SH-SY5Y (cell line): ENCODE measurements around the gene COL15A1.

ENCODE experiments used
- GATA2 ChIP-seq: IDR thresholded peaks from 2 replicates; pipeline ENCODE4 v1.6.1; 2011; ENCODE audit warnings: mild to moderate bottlenecking, low read depth, low read length
- GATA3 ChIP-seq: IDR thresholded peaks from 2 replicates; pipeline ENCODE4 v1.6.1; 2011; ENCODE audit warnings: low read depth, mild to moderate bottlenecking, low read length, moderate library complexity

COL15A1 gene

DNA sequence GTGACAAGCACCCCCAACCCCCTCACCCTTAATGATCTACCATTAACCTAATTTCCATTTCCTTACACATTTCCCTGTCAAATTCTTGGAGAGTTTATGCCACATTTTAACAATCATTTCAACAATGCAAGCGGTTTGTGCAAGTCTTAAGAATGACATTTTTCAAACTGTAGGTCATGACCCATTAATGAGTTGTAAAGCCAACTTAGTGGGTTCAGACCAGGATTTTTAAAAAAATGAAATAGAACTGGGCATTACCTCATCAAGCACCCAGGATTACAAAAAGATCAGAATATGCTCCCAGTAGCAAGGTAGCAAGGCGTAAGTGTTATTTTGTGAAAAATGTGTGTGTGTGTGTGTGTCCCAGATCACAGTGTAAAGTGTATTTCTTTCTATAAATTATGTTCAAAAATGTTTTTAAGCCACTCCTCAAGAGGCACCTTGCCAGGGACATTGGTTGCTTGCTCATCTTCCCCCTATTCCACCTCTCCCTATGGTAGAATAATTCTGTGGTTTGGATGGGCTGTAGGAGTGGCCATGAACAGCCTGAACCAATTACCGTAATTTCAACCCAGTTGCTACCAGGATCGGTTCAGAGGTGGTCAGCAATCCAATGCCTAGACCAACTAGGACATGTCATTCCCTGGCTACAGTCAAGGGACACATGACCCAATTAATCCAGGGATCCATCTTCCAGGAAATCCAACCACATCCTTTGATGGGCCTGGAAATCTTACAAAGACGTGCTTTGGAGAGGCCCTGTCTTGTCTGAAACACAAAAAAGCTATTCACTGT lies 146.8 kb downstream of the COL15A1 start:
- TF ChIP-seq GATA3 (no peak), GATA2 (no peak)

DNA sequence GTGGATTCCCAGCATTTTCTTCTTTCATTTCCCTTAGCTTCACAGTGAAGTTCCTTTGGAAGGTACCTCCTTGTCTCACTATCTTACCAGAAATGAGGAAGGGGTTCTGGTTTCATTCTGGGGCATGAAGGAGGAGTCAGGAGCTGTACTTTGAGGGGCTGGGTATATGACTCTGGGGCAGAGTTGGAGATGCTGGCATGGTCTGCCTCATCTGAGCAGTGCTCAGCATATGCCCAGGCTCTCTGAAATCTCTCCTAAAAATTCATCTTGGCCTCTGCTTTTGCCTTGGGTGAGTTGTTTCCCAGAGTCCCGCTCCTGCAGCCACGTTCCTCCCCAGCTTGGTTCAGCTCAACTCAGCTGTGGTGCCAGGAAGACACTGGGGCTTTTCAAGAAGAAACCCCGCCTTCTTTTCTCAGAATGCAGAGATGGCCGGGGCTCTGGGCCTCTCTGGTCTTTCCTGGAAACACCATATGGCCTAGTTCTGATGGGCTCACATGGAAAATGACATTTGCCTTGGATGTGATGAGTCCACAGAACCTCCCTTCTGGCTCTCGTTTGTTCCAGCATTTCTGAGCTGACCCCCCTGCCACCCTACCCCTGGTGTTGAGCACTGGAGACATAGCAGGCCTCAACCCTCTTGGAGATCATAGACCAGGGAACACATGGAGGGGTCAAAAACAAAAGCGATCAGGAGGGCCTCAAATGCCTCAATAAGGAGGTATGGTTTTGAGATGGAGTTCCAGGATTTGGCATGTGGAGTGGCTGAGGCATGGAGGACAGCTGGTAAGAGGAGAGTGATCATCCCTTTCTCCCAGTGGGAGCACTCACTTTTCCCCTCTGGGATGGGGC lies 149.2 kb downstream of the COL15A1 start:
- no peak for TF ChIP-seq GATA2

DNA sequence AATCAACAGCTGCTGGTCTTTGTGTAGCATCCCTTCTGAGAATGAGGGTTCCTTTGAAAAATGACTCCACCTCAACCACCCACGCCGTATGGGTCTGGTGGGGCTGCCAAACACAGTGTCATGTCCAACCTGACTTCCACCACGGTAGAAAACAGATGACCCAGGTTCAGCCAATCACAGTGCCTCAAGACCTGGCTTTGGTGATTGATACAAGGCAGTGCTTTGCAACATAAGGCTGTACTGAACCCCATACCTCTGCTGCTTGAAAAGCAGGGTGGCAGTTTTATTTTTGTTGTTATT lies 149.7 kb downstream of the COL15A1 start:
- TF ChIP-seq GATA3 (no peak), GATA2 (no peak)

DNA sequence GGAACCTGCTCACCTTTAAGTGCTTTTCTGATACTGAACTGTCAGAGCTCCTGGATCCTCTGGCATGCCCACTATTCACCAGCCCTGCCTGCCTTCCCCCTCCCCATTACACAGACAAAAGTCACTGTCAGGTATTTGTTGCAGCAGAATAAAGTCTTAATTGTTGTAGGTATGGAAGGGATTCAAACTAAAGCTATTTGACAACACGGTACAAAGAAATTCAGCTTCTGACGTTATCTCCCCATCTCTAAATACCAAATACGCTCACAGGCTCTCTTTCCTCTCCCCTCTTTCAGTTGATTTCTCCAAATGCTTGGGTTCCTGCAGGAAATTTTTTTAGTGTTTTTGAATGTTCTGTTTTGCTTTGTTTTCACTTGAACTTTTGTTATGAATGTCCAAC lies 151.9 kb downstream of the COL15A1 start:
- TF ChIP-seq GATA2 (no peak; the same call in 1 of the 2 replicates), GATA3 (no peak)

DNA sequence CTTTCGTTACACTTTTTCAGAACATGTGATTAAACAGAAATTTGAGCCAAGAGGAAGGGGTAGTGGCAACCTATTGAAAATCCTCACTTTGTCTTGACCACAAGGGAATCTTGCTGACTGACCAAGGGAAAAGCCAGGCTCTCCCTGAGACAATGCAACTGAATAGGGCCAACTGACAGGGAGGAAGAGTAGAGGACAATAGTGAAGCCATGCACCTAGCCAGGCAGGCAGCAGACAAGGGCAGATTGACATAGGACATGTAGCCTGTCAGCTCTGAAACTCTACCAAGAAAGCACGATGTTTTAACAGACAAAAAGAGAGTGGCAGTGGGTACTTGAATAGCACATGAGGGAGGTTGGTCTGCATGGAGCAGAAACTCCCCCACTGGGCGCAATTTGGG lies 152.7 kb downstream of the COL15A1 start:
- TF ChIP-seq GATA2 (no peak), GATA3 (no peak)

DNA sequence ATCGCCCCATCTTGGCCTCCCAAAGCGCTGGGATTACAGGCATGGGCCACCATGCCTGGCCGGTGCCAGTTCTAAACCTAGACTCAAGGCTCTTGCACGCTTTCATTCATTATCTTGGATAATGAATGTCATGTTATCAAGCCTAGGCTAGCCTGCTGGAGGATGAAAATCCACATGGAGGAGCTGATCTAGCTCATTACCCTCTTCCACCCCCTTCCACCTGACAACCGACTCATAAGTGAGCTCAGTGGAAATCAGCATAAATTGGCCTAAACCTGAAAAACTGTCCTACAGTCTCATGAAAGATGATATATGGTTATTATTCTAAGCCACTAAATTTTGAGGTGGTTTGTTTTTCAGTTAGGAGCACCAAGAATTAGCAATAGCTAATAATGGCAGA lies 157.6 kb downstream of the COL15A1 start:
- TF ChIP-seq GATA2 (no peak), GATA3 (no peak)

DNA sequence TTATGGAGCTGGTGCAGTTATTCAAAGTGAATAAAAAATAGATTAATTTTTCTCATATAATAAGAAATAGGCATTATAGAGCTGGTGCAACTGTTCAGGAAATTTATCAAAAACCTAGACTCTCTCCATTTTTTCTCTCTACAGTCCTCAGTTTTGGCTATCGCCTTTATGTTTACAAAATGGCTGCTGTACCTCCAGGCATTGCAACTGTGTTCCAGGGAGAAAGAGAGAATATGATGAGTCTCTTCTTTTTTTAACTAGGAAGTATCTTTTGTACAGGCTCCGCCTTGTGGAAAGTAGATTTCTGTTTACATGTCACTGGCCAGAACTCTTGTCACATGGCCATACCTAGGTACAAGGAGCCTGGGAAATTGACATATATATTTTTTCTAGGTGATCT lies 158.1 kb downstream of the COL15A1 start:
- no peak for TF ChIP-seq GATA2
- no peak for TF ChIP-seq GATA3

DNA sequence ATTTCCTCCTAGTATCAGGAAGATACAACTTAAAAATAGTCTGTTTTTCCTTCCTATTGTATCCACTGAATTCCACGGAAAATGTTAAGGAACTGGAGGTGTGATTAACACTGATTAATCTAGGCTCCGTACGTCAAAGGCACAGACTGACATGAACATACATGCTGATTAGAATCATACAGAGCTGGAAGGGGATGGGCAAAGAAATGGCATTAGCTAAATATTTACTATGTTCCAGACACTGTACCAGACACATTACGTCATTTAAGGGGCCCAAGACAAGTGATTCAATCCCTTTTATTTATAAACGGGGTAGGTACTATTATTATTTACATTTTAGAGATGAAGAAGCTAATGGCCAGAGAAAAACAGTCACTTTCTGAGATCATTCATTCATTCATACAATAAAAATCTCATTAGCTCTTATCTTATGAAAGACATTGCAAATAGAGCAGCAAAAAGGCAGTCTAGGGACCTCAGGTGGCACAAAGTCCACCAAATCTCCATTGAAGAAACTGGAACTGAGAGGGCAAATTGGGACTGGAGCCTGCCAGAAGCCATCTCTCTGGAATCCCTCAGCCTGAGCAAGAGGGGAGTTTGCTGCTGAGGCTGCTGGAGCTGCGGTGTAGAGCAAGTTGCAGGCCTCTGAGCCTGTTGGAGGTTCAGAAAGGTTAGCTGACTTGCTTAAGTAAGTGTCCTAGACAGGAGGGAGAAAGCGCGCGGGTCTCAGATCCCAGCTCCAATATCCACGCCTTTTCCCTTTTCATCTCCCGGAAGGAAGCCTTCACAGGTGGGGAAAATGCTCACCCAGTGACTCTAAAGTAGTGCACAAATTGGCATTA lies 159.6 kb downstream of the COL15A1 start:
- TF ChIP-seq GATA2 (no peak), GATA3 (no peak)

DNA sequence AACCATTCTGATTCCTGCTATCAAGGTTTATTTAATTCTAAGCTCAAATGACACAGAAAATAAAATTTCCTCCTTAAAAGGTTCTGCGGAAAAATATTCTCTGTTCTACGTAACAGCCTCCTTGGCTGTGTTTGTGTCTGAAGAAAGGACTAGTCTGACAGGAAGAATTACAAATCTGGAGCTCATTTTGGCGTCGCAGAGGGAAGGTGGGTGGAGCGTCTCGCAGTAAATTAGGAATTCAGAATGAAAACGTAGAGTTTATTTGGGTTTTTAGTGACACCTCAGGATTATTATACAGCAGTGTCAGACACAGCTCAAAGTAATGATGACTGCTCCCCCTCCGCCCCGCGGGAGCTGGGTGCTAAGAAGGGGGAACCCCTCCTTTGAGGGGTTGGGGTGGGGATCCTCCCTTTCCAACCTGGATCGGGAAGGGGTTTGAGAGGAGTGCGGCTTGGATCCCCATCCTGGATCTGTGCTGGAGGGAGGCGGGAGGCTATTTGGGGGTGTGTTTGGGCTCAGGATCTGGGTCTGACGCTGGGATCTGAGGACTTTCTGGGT lies 160.3 kb downstream of the COL15A1 start:
- TF ChIP-seq GATA3 (no peak), GATA2 (no peak)

DNA sequence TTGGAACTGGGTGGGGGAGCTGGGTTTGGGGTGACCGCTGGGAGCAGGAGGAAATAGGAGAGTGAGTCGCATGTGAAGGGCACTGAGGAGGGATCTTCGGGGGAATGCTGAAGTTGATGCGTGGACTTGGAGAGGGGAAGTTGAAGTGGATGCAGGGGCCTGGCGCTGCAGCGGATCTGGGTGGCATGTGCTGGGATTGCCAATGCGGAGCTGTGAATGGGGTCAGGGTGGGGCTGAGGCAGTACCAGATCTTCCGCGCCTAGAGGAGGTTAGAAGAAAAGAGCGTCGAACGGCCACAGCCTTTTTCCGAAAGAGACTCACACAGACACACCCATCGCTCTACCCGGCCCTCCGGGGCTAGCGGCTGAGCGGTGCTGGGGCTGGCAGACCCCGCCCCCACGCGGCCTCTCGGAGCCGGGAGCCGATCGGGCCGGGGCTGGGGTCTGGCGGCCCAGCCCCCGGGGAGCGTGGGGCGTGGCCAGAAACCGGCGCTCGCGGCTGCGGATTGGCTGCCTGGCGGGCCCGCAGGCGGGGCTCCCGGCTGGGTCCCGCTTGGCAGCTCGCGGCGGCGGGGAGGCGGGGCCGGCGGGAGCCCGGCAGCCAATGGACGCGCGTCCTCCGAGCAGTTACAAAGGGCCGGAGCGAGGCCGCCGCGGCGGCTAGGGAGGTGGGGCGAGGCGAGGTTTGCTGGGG lies 160.9 kb downstream of the COL15A1 start, which contains the start of gene TGFBR1:
TSS of gene TGFBR1 (plus strand) at position 655 of the 693 bp plus-strand sequence. CDS start 93 bp downstream, outside the sequence.
- TF ChIP-seq GATA3: no peak

DNA sequence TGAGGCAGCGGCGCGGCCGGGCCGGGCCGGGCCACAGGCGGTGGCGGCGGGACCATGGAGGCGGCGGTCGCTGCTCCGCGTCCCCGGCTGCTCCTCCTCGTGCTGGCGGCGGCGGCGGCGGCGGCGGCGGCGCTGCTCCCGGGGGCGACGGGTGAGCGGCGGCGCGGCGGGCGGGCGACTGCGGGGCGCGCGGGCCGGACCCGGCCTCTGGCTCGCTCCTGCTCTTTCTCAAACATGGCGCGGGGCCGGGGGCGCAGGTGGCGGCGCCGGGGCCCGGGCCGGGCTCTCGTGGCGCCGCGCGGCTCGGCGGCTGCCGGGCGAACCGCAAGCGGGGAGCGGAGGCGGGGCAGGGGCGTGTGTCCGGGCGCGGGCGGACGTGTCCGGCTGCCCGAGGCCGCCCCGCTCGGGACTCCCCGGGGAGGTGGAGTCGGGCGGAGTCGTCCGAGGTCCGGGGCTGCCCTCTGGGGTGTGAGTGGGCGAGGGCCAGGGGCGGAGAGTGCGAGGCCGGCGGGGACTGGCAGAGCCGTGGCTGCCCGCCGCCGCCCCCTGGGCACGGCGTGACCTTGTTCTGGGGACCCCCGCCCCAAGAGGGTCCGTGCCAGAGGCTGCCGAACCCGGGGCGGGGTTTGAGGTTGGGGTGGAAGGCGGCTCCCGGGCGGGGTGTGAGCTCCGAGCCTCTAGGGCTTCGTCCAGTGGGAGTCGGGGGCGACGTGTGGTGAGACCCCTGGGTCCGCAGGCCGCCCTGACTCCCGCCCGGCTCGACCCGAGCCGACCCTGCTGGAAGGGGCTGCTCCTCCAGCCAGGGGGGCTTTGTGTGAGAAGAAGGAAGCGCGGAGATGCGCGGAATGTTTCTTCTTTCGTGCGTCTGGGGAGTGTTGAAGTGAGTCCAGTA lies 161.7 kb downstream of the COL15A1 start:
- TF ChIP-seq GATA2 (no peak), GATA3 (no peak)

DNA sequence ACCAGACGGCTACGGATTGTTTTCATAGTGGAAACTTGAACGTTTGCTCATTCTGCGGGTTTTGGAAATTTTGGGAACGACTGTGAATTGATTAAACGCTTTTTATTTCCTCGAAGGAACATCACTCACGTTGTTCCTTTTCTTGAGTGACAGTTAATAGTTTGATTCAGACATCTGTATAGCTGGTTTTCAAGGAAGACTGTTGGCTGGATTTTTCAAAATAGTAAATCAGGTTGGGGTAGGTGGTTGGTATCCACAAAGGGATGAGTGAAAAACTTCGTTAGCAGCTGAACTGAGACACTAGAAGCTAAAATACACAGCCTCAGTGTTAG lies 162.3 kb downstream of the COL15A1 start:
- TF ChIP-seq GATA3: no peak
- no peak for TF ChIP-seq GATA2

DNA sequence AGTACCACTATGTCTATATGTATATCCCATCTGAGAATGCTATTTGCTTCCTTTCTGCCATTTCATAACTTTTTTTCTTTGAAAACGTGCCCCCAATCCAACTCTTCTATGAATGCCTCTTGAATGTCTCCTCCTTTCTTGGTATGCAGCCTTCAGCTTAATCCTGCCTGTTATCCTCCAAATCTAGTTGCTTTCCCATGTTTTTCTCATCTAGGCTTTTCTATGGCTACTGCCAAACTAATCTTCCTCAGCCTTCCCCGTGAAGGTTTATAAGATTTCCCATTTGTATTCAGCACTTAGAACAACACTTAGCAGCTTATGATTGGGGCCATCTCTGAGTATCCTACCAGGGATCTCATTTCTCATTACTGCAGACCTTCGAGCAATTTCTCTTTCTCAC lies 163.7 kb downstream of the COL15A1 start:
- TF ChIP-seq GATA2: no peak
- TF ChIP-seq GATA3: no peak

DNA sequence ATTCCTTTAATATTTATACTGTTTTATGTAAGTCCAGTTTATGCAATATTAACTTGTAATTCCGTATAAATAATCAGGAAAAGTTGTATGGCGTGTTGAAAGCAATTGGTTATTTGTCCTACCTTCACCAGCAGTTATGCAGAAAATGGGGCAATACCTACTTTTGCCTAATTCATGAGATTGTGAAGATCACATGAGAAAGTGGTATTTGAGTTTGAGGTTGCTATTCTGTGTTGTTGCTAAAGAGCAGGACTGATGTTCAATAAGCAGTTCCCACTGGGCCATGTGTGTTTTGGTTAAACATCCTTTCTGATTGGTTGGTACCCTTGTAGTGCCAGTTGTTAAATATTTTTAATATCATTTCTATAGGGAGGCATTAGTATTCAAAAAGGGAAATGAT lies 164.4 kb downstream of the COL15A1 start:
- TF ChIP-seq GATA3 (no peak), GATA2 (no peak)

DNA sequence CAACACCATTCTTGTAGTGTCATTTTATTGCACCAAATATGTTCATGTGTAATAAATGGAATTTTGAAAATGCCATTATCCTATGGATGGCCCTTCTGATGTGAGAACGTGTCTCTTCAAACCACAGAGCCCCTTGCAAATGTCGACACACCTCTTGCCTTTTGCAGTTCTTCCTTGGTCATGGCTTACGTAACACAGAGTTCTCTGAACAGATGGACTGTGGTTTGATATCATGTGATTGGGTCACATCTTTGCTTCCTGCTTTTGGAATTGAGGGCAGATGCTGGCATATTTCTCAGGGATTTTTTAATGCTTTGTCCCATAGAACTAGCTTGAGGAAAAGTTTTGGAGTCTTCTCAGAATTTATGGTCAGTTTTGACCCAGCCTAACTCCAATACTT lies 165.8 kb downstream of the COL15A1 start:
- no peak for TF ChIP-seq GATA2
- TF ChIP-seq GATA3: no peak
